Choroid plexus epithelial cell (primary cell): ENCODE measurements around the gene WDR87.
A peak's percentile ranks its signal among the peaks of the same experiment; 100 is the strongest.

Source experiments
- DNase-seq: peaks from one replicate; pipeline ENCODE4 v3.0.0-alpha.2; 2010; ENCODE audit warnings: low read depth
- H3K4me3 ChIP-seq: 2 replicates; pipeline ENCODE4 v1.5.1; 2011; ENCODE audit warnings: low read depth, mild to moderate bottlenecking, control low read depth, low read length, moderate library complexity
- TF ChIP-seq, protein P1 (sequence below): conservative IDR thresholded peaks from 2 replicates; pipeline ENCODE4 v1.5.1; 2011; ENCODE audit warnings: low read depth, mild to moderate bottlenecking, control low read depth, inconsistent platforms, low read length, moderate library complexity

Gene WDR87

DNA sequence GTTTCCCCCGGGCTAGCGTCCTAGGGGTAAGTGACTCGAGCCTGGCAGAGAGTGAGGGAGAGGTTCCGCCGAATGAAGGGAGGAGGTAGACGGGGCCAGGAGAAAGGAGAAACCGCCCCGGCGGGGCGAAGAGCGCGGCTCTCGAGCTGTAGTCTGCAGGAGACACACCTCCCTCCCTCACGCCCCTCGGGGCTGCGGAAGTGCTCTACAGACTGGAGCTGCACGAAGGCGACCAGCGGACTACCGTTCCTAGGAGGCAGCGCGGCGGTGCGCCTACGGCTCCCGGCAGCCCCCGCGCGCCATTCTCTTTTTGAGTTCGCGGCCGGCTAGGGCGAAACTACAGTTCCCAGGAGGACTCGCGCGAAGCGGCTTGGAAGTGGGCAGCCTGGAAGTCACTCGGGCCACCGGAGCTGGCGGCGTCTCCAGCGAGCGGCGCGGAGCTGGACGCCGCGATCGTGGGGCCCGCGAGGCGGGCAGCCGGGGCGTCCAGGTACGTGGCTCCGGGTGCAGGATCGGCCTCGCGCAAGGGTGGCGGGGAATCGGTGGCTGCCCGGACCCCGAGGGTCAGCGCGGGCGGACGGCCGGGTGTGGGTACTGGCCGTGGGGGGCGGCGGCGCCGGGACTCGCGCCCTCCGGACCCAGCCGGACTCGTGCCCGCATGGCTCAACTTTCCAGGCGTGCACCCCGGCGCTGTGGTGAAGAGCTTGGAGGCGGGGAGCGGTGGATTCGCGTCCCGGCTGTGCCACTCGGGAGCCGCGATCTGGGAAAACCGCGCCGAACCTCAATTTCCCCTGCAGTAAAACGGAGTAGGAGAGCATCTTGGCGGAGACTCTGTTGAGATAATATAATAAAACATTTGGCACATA is 708 bp upstream of the WDR87 start, which contains the start of gene SIPA1L3:
Gene SIPA1L3, plus strand, starts transcription at position 340 of the 866 bp plus-strand sequence. CDS start 174,358 bp downstream, outside the sequence.
- H3K4me3 ChIP-seq, result peak within 1 kb of the TSS; percentile 85
- TF ChIP-seq, protein P1, sequence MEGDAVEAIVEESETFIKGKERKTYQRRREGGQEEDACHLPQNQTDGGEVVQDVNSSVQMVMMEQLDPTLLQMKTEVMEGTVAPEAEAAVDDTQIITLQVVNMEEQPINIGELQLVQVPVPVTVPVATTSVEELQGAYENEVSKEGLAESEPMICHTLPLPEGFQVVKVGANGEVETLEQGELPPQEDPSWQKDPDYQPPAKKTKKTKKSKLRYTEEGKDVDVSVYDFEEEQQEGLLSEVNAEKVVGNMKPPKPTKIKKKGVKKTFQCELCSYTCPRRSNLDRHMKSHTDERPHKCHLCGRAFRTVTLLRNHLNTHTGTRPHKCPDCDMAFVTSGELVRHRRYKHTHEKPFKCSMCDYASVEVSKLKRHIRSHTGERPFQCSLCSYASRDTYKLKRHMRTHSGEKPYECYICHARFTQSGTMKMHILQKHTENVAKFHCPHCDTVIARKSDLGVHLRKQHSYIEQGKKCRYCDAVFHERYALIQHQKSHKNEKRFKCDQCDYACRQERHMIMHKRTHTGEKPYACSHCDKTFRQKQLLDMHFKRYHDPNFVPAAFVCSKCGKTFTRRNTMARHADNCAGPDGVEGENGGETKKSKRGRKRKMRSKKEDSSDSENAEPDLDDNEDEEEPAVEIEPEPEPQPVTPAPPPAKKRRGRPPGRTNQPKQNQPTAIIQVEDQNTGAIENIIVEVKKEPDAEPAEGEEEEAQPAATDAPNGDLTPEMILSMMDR, result no peak
- peak; percentile 97 for DNase-seq

DNA sequence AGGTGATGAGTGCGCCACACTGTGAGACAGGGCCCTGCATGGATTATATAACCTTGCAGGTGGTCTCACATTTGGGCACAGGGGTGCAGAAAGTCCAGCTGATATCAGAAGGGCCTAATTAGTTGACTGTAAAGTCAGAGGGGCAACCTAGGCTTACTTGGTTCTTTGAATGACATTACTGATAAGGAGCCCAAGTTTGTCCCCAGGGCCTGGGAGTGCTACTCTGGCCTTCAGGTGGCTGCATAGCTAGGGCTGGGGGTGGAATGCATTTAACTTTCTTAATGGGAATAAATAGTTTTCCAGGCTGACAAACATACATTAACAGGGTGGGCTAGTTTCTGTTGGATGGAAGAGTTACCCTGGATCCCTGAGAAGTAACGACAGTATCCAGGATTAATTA is 3.3 kb downstream of the WDR87 start:
- no peak overlapping the region for H3K4me3 ChIP-seq
- TF ChIP-seq, protein P1, result no peak
- no peak for DNase-seq

DNA sequence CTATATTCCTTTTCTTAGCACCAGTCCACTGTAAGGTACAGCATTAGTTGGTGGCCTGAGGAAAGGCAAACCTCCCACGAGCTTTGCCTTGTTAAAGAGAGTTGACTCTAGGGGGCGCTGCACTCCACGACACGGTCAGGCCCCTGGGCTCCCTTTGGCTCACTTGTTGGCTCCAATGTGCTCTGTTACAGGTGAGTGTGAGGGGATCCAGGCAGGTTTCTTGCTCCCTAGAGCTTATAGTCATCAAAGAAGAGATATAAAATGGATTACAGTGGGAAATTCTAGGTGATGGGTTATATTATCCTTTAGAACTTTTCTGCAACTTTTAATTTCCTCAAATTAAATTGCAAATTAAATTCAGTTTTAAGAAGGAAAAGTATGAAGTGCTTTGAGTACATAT is 3.7 kb downstream of the WDR87 start:
- TF ChIP-seq, protein P1, result peak; percentile 92
- H3K4me3 ChIP-seq, result no peak overlapping the region
- peak; percentile 84 for DNase-seq

DNA sequence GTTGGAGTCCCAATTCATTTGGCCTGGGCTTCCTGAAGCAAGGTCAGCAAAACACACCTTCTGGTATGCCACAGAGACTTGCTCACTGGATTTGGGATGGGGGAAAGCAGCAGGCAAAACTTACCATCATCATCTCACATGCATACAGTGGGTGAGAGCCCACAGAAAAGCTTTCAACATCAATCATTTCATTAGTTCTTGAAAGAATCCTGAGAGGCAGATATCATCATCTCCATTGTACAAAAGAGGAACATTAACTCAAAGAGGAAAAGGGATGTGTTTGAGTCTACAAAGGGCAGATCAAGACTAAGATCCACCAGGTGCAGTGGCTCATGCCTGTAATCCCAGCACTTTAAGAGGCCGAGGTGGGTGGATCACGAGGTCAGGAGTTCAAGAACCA is 6.4 kb downstream of the WDR87 start:
- H3K4me3 ChIP-seq, result no peak overlapping the region
- TF ChIP-seq, protein P1, result no peak
- no peak for DNase-seq

DNA sequence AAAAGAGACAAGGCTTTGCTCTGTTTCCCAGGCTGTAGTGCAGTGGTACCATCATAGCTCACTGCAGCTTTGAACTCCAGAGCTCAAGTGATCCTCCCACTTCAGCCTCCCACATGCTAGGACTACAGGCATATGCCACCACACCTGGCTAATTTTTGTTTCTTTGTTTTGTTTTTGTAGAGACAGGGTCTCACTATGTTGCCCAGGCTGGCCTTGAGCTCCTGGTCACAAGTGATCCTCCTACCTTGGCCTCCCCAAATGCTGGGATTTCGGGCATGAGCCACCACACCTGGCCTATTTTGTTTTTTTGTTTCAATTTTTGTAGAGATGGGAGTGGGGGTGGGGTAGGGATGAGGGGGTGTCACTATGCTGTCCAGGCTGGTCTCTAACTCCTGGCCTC is 6.9 kb downstream of the WDR87 start:
- TF ChIP-seq, protein P1, result no peak
- no peak for DNase-seq
- no peak overlapping the region for H3K4me3 ChIP-seq

DNA sequence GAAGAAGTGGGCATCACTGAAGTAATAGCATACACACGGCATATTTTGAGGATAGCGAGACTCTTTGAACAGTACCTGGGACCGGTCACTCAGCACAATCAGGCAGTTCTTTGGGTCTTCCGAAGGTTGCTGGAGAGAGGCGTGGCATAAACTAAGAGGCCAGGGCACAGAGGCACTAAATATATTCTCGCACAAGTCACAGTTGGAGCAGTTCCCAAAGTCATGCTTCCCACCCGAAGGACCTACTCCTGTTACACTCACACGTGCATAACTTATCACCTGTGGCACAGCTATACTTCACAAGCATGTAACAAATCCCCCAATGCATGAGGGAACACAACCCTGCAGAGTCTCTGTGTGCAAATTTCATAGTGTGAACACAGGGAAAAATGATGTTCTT is 10.2 kb downstream of the WDR87 start:
- TF ChIP-seq, protein P1, result no peak

More for the DNA sequence above, 10.2 kb downstream of the WDR87 start:
- DNase-seq, result no peak
- H3K4me3 ChIP-seq, result no peak overlapping the region
